GM18517 (cell line): ENCODE data around the gene FAM161A.
"Not testable (repeated sequence)": the region's sequence is repeated elsewhere in the genome, so short reads cannot be mapped to it uniquely, and the experiment has no call there.

ENCODE experiments used
- ATAC-seq: cut with Tn5 transposase; IDR thresholded peaks from one replicate; pipeline ENCODE4 v1.9.1; 2021; ENCODE audit warnings: mild to moderate bottlenecking, moderate library complexity; ENCODE audit not compliant: unreplicated experiment

The FAM161A gene

GRCh38 chr2:61845320-61845719 lies 8.5 kb downstream of the FAM161A start:
- no peak for ATAC-seq

- ATAC-seq = no peak
These were observed 12.6 kb downstream of the FAM161A start for GRCh38 chr2:61841286-61841685.

GRCh38 chr2:61834893-61835292 lies 19.0 kb downstream of the FAM161A start:
- no peak for ATAC-seq

GRCh38 chr2:61833971-61834370 lies 19.9 kb downstream of the FAM161A start:
- ATAC-seq = no peak

- no peak for ATAC-seq
These were observed 21.5 kb downstream of the FAM161A start for GRCh38 chr2:61832183-61832841.

- no peak for ATAC-seq
These were observed 31.6 kb downstream of the FAM161A start for GRCh38 chr2:61822255-61822654.

GRCh38 chr2:61816480-61817355 lies 37.1 kb downstream of the FAM161A start:
- ATAC-seq = no peak

- ATAC-seq = no peak
These were observed 39.2 kb downstream of the FAM161A start for GRCh38 chr2:61814539-61815160.

GRCh38 chr2:61813314-61813713 lies 40.5 kb downstream of the FAM161A start:
- ATAC-seq = not testable (repeated sequence)

GRCh38 chr2:61811821-61812220 lies 42.0 kb downstream of the FAM161A start:
- no peak for ATAC-seq

- ATAC-seq = not testable (repeated sequence)
These were observed 43.7 kb downstream of the FAM161A start for GRCh38 chr2:61810203-61810602.

GRCh38 chr2:61808693-61809092 lies 45.2 kb downstream of the FAM161A start:
- ATAC-seq = not testable (repeated sequence)

GRCh38 chr2:61807036-61807757 lies 46.7 kb downstream of the FAM161A start:
- no peak for ATAC-seq

- no peak for ATAC-seq
These were observed 51.3 kb downstream of the FAM161A start for GRCh38 chr2:61802548-61802947.

- ATAC-seq = no peak
These were observed 54.8 kb downstream of the FAM161A start for GRCh38 chr2:61799099-61799498.

GRCh38 chr2:61797446-61797845 lies 56.4 kb downstream of the FAM161A start:
- not testable (repeated sequence) for ATAC-seq

GRCh38 chr2:61795408-61795807 lies 58.5 kb downstream of the FAM161A start:
- no peak for ATAC-seq

- no peak for ATAC-seq
These were observed 60.4 kb downstream of the FAM161A start for GRCh38 chr2:61793389-61793836.

- no peak for ATAC-seq
These were observed 61.4 kb downstream of the FAM161A start for GRCh38 chr2:61792355-61792890.

GRCh38 chr2:61789807-61790602 lies 63.9 kb downstream of the FAM161A start:
- no peak for ATAC-seq
